HG03469 (cell line): ENCODE measurements around the gene FIZ1.
"Not testable (repeated sequence)": the region's sequence is repeated elsewhere in the genome, so short reads cannot be mapped to it uniquely, and the experiment has no call there.

Experiments used
- ATAC-seq: cut with Tn5 transposase; IDR thresholded peaks from one replicate; pipeline ENCODE4 v1.9.1; 2021; ENCODE audit warnings: mild to moderate bottlenecking, moderate library complexity, moderate number of reproducible peaks; ENCODE audit not compliant: unreplicated experiment

FIZ1 gene

GRCh38 chr19:55578761-55579747 lies 20.3 kb downstream of the FIZ1 start:
- no peak for ATAC-seq

GRCh38 chr19:55578031-55578760 lies 21.1 kb downstream of the FIZ1 start:
- ATAC-seq = no peak

GRCh38 chr19:55576746-55577145 lies 22.6 kb downstream of the FIZ1 start:
- ATAC-seq = no peak

- ATAC-seq = not testable (repeated sequence)
Observed at GRCh38 chr19:55573929-55574328, 25.4 kb downstream of the FIZ1 start.

GRCh38 chr19:55569477-55569876 lies 29.8 kb downstream of the FIZ1 start:
- not testable (repeated sequence) for ATAC-seq

GRCh38 chr19:55567708-55568328 lies 31.5 kb downstream of the FIZ1 start:
- ATAC-seq = no peak

- ATAC-seq = no peak
Observed at GRCh38 chr19:55566823-55567222, 32.5 kb downstream of the FIZ1 start.

- ATAC-seq = no peak
Observed at GRCh38 chr19:55563261-55563690, 36.0 kb downstream of the FIZ1 start.

- no peak for ATAC-seq
Observed at GRCh38 chr19:55559684-55560083, 39.6 kb downstream of the FIZ1 start.

- no peak for ATAC-seq
Observed at GRCh38 chr19:55554741-55555152, 44.6 kb downstream of the FIZ1 start.

GRCh38 chr19:55554302-55554701 lies 45.0 kb downstream of the FIZ1 start:
- no peak for ATAC-seq

GRCh38 chr19:55553217-55554182 lies 45.8 kb downstream of the FIZ1 start:
- no peak for ATAC-seq

- no peak for ATAC-seq
Observed at GRCh38 chr19:55552620-55553019, 46.7 kb downstream of the FIZ1 start.

- ATAC-seq = no peak
Observed at GRCh38 chr19:55552206-55552605, 47.1 kb downstream of the FIZ1 start.

GRCh38 chr19:55550321-55550650 lies 49.0 kb downstream of the FIZ1 start:
- ATAC-seq = no peak

GRCh38 chr19:55549500-55550320 lies 49.6 kb downstream of the FIZ1 start:
- no peak for ATAC-seq

- ATAC-seq = no peak
Observed at GRCh38 chr19:55546822-55547614, 52.3 kb downstream of the FIZ1 start.

- ATAC-seq = no peak
Observed at GRCh38 chr19:55546011-55546410, 53.3 kb downstream of the FIZ1 start.

GRCh38 chr19:55545443-55545842 lies 53.9 kb downstream of the FIZ1 start, which contains the start of gene SBK3:
SBK3 (minus strand) TSS chr19:55545543; CDS start chr19:55545543, 0 bp downstream.
- no peak for ATAC-seq
